Measurements from ENCODE around the gene BAIAP2L1. TPM values are rescaled to one million over a fixed set of nuclear protein-coding genes. Genes with fewer than 3 reads are reported as not detected.

Gene BAIAP2L1
- total RNA-seq, 3 donors from 2014 or later (not counting 1 experiment from before 2014, with no cell fraction given), result not detected

- H3K27me3 Mint-ChIP-seq (ENCODE audit: low read depth in 2 of 2), result no peaks in the 10 kb centered on the region
- H3K27me3 ChIP-seq (ENCODE audit: control insufficient read depth, insufficient read depth, low read length), result no peaks in the 10 kb centered on the region
- H3K4me3 ChIP-seq (ENCODE audit: low read length), result no peak overlapping the region
- no peaks in the 10 kb centered on the region for H3K4me1 ChIP-seq (ENCODE audit: control insufficient read depth, insufficient read depth, low read length)
- peaks cover under 1 to 1% of the 10 kb centered on the region in 2 donors for H3K4me1 Mint-ChIP-seq
- intact Hi-C loops (cut with micrococcal nuclease), result no loop called here
- H3K9me3 ChIP-seq (ENCODE audit: control insufficient read depth, insufficient read depth, low read length), result no peaks in the 10 kb centered on the region
- ATAC-seq (no peak), DNase-seq (no peak)
- H3K27ac Mint-ChIP-seq, result no peak overlapping the region
- 95% methylated on average over 4 of the region's 4 CpGs for WGBS (ENCODE audit: insufficient coverage)
- H3K4me3 Mint-ChIP-seq, result no peak overlapping the region
- peaks cover 35% of the 10 kb centered on the region for H3K36me3 ChIP-seq (ENCODE audit: control insufficient read depth, insufficient read depth, low read length)
- H3K36me3 Mint-ChIP-seq, result no peaks in the 10 kb centered on the region
- no peaks in the 10 kb centered on the region for H3K9me3 Mint-ChIP-seq
- TF ChIP-seq CTCF (IDR thresholded peaks at IDR 0.05), result no peak
- no peak overlapping the region for H3K27ac ChIP-seq (ENCODE audit: low read length)
These were observed 158.0 kb downstream of the BAIAP2L1 start for GRCh38 chr7:98242934-98243333.

- Histone ChIP-seq H3K27ac (ENCODE audit: low read length) (no peak overlapping the region), H3K36me3 (ENCODE audit: control insufficient read depth, insufficient read depth, low read length) (peaks cover 35% of the 10 kb centered on the region), H3K9me3 (ENCODE audit: control insufficient read depth, insufficient read depth, low read length) (no peaks in the 10 kb centered on the region), H3K27me3 (ENCODE audit: control insufficient read depth, insufficient read depth, low read length) (no peaks in the 10 kb centered on the region), H3K4me1 (ENCODE audit: control insufficient read depth, insufficient read depth, low read length) (no peaks in the 10 kb centered on the region), H3K4me3 (ENCODE audit: low read length) (no peak overlapping the region)
- Mint-ChIP-seq H3K9me3 (no peaks in the 10 kb centered on the region), H3K27ac (no peak overlapping the region), H3K36me3 (no peaks in the 10 kb centered on the region), H3K4me1 (no peaks in the 10 kb centered on the region), H3K4me3 (no peak overlapping the region), H3K27me3 (ENCODE audit: low read depth in 2 of 2) (no peaks in the 10 kb centered on the region)
- no peak for TF ChIP-seq CTCF (IDR thresholded peaks at IDR 0.05)
- intact Hi-C loops (cut with micrococcal nuclease), result no loop called here
- ATAC-seq (no peak), DNase-seq (no peak)
- 88% methylated on average over 1 of the region's 1 CpG for WGBS (ENCODE audit: insufficient coverage)
These were observed 158.5 kb downstream of the BAIAP2L1 start for GRCh38 chr7:98242342-98242741.

GRCh38 chr7:98241674-98242241 is 159.1 kb downstream of the BAIAP2L1 start:
- no peak overlapping the region for H3K4me3 Mint-ChIP-seq
- Histone ChIP-seq H3K27ac (ENCODE audit: low read length) (no peak overlapping the region), H3K4me3 (ENCODE audit: low read length) (no peak overlapping the region), H3K4me1 (ENCODE audit: control insufficient read depth, insufficient read depth, low read length) (no peaks in the 10 kb centered on the region), H3K27me3 (ENCODE audit: control insufficient read depth, insufficient read depth, low read length) (no peaks in the 10 kb centered on the region), H3K36me3 (ENCODE audit: control insufficient read depth, insufficient read depth, low read length) (peaks cover 35% of the 10 kb centered on the region), H3K9me3 (ENCODE audit: control insufficient read depth, insufficient read depth, low read length) (no peaks in the 10 kb centered on the region)
- WGBS (ENCODE audit: insufficient coverage), result 94% methylated on average over 16 of the region's 16 CpGs
- no peaks in the 10 kb centered on the region for H3K4me1 Mint-ChIP-seq
- no peaks in the 10 kb centered on the region for H3K36me3 Mint-ChIP-seq
- DNase-seq (no peak), ATAC-seq (no peak)
- H3K27ac Mint-ChIP-seq, result no peak overlapping the region
- H3K27me3 Mint-ChIP-seq (ENCODE audit: low read depth in 2 of 2), result no peaks in the 10 kb centered on the region
- H3K9me3 Mint-ChIP-seq, result no peaks in the 10 kb centered on the region
- intact Hi-C loops (cut with micrococcal nuclease), result no loop called here
- TF ChIP-seq CTCF (IDR thresholded peaks at IDR 0.05), result no peak

Other genes starting within 250 kb of the BAIAP2L1 start
- gene BHLHA15, start 189.7 kb downstream of the BAIAP2L1 start, total RNA-seq, result 1 to 10 TPM in 1 of 3 donors, not detected in 2; 3.3 TPM
- gene TECPR1, start 148.9 kb downstream of the BAIAP2L1 start, total RNA-seq, result 10 to 100 TPM; 68.8 to 76.7 (median 70.3) TPM
- 10 to 100 TPM; 81.9 to 97.1 (median 90.0) TPM for gene BRI3, start 119.4 kb downstream of the BAIAP2L1 start, total RNA-seq
- gene NPTX2, start 216.2 kb upstream of the BAIAP2L1 start, total RNA-seq, result under 1 TPM in 1 of 3 donors, not detected in 2; 0.14 TPM